Hindlimb muscle (tissue), 1 donor: Measurements from ENCODE around the gene PRKAR1B. TPM values are rescaled to one million over a fixed set of nuclear protein-coding genes. Genes with fewer than 3 reads are reported as not detected.
A peak's percentile ranks its signal among the peaks of the same experiment; 100 is the strongest.

Experiments
- DNase-seq: peaks from one replicate; pipeline ENCODE4 v3.0.0-alpha.2; 2013
- polyA plus RNA-seq: library from polyadenylated mRNA; unstranded; fragments of 120-200 nt; gene quantifications from one replicate; pipeline ENCODE4 v1.2.1, GENCODE V29; 2013; ENCODE audit not compliant: insufficient read length

The PRKAR1B gene
- polyA plus RNA-seq, 1 donor = 35.7 TPM

DNA sequence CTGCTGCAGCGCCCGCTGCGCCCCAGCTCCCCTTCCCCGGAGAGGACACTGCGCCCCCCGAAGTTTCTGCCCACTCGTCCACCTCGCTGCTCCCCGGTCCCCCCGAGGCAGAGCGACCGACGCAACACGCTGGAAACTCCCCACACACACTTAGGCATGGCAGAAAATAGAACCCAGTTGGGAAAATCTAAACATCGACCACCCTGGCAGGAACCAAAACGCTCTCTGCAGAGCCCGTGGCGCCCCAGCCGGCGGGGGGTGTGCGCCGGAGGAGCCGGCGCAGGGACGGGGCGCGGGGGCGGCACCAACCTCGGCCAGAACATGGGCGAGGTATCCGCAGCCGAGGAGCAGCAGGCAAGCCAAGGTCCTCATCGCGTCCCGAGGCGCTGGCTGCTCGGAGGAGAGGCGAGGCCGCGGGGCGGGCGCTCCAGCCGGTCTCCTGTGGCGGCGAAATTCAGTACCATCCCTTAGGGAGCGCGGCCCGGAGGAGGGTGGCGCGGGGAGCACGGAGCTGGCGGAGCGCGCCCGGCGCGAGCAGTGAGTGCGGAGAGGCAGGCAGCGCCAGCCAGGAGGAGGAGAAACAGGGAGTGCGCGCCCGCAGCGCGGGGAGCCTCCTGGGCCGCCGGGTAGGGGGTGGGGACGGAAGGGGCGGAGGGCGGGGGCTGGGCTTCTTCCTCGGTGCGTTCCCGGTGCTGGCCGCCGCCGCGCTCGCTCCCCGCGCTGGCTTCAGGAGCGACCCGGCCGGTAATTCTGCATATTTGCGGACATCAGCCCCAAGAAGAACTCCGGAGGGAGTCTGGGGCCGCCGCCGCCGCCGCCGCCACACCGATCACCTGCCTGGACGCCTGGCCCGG, 208.2 kb downstream of the PRKAR1B start:
- peak; percentile 57 for DNase-seq

DNA sequence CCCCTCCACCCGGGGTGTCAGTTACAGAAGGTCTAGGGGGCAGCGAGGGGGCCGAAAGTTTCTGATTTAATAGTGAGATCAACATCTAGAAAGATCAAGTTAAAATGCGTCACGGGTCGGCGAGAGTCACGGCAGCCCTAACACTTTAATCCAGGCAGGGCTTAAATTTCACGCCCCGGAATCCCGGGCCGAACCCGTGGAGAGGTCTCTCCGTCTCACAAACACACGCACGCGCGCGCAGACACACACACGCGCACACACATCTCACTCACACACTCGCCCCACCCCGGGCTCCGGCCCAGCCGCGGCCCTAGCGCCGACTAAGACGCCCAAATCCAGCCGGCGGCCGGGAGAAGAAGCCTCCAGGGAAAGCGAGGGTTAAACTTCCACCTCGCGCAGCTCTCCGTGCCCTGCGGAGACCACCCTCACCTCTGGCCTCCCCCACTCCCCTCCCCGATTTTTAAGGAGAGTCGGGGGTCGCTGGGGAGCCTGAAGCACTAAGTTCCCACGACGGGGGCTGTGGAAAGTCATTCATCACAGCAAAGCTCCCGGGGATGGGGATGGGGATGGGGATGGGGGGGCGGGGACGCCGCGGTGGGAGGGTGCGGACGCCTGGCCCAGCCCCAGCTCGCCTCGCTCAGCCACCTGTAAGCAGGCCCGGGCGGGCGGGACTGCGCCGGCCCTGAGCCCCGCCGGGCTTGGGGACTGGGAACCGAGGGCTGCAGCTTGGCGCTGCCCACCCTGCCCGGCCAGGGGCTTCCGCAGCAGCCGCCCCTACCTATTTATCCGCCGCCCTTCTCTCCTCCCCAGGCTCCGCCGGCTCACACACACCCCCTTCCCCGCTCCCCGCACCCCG, 209.1 kb downstream of the PRKAR1B start:
- DNase-seq = peak; percentile 51

DNA sequence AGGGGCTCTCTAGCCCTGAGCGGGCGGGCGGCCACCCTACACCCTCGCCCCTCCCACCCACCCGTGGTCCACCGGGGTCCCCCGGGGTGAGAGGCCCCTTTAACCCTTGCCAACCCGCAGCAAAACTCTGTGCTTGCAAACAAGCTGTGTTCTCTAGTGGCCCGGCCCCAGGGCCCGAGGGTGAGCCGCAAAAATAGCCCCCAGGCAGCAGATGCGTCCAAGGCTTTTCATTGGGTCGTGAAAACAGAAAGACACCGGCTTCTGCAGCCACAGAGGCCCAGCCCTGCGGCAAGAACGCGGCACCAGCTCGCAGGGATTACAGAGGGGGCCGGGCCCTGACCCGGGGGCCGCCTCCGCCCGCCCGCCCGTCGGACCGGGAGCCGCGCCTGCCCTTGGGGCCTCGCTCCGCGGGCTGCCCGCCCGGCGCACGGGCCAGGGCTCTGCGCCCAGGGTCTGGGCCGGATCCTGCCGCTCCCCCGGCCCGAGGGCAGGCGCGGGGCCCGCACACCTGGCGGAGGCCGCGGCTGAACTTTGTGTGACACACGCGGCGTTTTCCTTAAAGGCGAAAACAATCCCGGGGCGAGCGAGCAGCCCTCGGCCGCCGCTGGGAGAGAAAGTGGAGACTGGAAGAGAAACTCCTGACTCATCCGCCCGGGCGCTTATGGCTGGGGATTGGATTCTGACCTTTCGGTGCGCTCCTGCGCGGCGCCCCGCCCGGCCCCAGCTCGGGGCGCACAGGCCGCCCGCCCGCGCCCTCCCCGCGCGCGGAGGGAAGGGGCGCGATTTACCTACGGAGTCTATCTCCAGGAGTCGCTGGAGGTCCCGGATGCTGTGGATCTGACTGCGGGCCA, 210.2 kb downstream of the PRKAR1B start:
- DNase-seq = peak; percentile 49

DNA sequence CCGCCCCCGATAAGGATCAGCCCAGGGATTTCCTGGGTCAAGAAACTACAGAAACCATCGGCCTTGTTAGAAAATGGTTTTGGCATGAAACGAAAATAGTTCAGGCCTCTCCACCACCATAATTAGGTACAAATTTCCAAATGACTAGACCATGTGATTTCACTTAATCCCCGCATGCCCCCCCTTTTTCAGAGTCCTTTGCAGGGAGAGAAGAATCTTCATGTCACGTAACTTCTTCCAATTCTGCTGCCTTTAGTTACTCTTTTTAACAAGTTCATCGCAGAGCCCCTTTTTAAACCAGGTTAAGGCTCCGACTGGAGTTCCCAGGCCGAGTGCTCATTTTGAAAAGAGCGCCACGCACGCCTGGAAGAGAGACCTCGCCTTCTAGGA, 210.9 kb downstream of the PRKAR1B start:
- DNase-seq = peak; percentile 43

DNA sequence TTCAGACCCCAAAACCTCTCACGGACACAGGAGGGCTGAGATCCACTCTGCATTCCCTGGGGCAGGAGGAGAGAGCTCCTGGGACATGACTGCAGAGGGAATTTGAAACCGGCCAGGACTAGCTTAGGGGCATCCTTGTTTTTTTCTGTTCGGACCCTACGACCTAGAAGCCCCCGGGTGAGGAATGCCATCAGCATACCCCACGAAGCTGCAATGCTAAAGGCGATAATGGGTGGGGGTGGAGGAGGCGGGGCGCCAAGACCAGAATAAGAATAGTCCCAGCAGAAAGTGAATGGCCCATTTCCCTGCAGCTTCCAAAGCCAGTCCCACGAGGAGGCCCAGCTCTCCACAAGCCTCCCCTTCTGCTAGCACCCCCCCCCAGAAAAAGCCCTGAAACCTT, 211.5 kb downstream of the PRKAR1B start:
- DNase-seq = no peak

DNA sequence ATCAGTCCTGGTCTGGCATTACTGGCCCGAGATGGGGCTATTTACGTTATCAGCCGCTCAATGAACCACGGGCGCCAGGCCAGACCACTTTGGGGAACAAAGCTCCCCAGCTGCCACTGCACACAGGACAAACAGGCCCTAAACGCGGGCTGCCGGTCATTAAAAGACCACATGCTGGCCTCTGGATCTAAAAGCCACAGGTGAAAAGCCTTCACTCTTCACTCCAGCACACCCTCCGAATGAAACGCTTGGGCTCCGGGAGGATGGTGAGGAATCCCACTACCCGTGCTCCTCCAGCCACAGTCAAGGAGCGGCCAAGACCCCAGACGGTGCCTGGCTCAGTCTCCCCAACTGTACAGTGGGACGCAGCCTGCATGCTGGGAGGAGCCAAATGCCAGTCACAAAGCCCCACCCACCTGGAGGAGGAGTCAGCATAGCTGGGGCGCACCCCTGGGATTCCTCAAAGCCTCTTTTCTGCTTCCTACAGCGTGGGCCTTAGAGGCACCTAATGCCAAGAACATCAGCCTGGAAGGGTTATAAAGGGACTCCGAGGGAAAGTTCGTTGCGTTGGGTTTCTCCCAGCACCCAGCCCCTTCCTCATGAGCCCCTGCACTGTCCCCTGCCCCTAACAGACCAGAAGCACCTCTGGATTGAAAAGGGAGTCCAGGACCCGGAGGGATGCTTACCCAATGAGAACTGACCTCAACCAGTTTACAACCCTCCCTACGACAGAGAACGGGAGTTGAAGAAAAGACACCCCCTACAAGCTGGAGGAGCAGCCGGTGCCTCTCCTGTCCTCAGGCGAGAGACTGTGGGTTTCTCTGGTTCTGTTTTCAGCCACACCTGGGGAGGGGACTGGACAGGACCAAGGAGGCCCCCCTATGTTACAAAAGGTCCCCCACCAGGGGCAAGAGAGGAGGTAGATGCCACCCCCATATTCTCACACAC, 212.2 kb downstream of the PRKAR1B start:
- DNase-seq = no peak

DNA sequence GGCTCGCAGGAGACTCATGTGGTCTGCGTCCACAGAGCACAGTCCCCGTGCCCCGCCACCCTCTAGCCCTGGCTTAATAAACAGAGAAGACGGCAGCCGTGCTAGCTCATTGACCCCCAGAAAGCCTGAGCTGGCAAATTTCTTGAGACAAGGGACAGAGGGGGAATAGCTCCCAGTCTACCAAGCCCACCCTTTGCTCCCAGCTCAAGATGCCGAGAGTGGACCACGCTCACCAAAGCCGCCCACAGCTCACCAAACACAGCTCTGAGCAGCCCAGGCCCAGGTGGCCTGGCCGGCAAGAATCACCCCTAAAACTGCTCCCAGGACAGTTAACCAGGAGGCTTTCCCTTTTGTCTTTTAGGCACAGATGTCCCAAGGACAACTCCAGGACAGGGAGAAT, 212.8 kb downstream of the PRKAR1B start:
- DNase-seq = no peak

DNA sequence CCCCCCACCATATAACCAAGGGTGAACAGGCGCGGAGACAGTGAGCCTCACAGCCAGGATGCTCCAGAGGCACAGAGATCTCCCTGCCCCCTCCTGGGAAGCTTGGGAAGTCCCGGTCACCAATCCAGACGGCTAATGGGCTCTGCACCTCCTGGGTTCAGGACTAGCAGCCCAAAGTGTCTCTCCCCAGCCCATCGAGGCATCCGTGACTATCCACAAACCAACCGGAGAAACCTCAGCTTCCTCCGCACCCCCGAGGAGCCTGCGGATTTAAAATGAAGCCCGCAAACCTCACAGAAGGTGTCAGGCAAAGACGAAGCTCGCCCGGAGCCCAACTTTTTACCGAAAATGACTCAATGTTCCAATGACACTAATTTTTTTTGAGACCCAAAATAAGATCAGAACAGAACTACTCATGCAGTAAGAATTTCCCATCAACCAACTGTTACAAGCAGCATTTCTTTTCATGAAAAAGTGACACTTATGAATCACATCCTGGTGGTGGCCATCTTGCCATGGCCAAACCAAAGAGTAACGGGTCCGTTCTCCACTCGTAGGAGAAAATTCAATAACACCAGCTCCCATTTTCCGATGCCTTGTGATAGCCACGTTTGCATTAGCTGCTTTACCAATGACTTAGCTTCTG, 213.4 kb downstream of the PRKAR1B start:
- no peak for DNase-seq

DNA sequence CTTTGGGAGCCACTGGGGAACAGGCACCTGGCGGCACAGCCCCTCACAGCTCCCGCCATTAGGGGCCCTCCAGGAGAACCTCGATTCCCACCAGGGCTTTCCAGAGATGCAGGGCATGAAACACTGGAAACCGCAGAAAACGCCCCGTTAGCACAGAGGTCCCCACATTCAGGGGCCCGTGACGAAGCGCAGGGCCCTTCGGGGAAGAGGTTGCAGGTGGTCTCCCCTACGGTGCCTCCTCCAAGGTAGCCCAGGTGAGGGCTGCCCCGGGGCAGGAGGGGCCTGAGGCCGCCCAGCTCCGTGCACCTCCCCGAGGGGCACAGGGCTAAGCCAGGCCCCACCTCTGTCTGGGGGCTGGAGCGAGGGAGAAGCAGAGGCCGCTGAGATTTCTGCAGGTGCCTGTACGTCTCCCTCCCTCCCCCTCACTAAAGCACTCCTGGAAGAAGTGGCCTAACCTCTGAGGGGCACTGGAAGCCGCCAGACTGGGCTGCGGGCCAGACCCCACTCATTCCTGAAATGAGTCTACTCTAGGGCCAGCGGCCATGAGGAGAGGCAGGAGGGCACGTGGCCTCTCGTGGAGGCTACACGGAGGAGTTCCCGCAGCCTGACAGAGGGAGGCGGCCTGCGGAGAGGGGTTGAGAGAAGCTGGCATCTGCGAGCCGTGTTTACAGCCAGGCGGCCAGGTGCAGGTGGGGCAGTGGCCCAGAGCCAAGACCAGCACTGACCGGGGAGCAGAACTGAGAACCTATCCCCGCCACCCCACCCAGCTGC, 214.4 kb downstream of the PRKAR1B start:
- DNase-seq = no peak

DNA sequence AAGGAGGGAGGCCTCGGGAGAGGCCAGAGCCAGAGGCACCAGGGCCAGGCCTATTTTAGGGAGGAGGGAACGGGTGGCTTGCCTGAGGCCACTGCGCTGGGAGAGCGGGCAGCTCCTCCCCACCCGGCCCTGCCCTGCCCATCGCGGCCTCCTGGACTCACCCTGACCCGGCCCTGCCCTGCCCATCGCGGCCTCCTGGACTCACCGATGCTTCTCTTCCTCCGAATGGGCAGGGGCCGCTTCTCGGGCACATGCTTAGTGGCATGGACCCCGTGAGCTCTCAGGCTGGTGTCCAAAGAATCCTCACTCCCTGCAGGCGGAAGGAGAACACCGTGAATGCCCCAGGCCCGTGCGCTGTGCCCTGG, 215.0 kb downstream of the PRKAR1B start:
- DNase-seq = no peak

DNA sequence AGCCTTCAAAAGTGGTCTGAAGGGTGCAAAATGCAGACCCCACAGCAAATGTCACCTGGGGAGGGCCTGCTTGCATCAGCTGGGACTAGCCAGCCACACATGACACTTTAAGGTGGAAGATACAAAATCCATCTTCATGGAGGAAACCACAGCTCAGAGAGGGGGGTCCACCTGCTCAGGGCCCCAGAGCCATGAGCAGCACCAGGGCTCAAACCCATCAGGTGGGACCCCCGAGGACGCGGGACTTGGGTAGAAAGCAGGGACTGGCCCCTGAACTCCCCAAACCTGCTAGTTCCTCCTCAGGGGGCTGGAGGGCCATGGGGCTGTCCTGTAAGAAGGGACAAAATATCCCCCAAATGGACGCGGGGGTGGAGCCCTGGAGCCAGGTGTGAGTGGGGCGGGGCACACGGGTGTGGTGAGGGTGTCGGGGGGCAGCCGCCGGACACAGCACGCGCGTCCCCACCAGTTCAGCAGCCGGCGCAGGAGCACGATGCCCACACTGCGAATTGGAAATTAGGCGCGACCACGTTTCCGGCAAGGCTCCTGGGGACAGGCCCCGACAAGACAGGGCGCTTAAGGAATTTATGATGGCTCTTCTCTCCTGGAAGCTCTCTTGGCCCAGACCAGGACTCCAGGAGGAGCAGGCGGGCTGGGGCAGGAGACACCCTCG, 215.5 kb downstream of the PRKAR1B start:
- DNase-seq = no peak

DNA sequence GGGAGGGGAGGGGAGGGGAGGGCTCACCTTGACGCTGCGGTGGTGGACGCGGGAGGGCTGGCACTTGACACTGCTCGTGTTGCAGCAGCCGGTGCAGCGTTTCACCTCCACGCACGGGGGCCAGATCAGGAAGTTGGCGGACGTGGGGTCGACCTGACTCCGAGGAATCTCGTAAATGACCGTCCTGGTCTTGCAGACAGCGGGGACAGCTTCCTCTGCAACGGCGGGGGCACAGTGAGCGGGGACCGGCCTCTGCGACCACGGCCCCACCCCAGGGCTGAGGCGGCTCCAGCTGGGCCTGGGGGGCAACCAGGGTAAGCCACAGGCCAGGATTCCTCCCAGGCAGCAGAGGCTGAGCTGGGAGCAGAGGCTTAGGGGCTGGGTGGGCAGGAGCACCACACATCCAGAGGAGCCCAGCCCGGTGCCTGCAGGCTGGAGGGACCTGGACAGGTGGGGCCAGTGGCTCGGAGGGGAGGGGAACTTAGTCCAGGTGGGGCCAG, 216.2 kb downstream of the PRKAR1B start:
- DNase-seq = no peak

DNA sequence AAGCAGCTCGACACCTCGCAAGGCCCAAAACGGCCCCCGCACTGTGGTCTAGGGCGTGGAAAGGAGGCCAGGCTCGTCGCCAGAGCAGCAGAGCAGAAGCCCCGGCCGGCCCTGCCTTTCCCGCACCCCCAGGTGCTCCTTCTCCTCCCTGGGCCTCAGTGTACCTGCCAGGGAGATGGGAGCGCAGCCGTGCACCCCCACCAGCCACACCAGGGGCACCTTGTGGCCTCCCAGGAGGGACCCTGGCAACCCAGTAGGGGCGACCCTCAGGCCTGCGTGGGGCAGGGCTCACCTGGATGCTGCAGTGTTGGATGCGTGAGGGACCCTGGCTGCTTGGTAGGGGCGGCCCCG, 217.0 kb downstream of the PRKAR1B start:
- no peak for DNase-seq

DNA sequence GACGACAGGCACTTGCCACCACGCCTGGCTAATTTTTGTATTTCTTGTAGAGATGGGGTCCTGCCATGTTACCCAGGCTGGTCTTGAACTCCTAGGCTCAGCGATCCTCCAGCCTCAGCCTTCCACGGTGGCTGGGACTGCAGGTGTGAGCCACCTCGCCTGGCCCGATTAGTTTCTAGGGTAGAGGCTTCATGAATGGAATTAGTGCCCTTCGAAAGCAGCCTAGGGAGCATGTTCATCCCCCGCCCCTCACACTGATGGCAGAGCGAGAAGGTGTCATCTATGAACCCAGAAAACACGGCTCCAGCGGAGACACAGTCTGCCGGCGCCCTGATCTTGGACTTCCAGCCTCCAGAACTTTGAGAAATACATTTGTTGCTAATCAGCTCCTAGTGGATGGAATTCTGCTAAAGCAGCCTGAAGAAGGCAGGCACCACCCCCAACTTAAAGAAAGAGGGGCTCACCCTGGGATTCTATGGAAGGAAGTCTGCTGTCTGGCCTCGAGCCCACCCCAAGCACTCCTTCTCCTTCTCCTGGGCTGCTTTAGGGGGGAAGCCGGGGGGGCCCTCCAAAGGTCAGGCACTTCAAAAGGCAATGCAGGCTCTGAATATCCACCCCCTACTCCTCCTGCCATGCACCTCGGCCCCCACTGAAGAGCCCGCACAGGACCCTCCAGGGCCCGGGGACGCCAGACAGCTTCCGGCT, 217.5 kb downstream of the PRKAR1B start:
- no peak for DNase-seq

DNA sequence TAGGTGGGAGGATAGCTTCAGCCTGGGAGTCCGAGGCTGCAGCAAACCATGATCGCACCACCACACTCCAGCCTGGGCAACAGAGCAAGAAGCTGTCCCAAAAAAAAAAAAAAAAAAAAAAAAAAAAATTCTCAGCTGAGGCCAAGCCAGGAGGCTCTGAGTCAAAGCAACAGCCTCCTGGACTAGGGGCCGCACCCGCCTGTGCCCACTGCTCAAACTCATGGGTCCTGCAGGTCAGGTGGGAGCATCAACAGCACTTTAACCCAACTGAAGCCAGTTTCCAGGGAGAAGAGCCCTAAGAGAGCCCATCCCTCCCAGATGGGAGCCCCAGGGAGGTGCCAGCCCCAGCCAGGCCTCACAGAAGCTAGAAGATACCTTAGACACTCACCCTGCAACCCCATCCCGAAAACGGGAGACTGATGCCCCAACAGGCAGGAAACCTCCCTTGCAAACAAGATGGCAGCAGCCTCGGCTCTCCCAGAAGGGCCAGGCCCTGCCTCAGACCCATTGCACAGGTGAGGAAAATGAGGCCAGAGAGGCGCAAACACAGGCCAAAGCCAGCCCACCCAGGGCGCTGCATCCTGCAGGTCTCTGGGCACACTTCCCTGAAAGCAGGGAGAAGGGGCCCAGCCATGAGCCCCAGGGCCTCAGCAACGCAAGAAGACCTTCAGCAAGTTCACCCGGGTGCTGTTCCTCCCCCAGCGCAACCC, 218.5 kb downstream of the PRKAR1B start:
- DNase-seq = no peak

DNA sequence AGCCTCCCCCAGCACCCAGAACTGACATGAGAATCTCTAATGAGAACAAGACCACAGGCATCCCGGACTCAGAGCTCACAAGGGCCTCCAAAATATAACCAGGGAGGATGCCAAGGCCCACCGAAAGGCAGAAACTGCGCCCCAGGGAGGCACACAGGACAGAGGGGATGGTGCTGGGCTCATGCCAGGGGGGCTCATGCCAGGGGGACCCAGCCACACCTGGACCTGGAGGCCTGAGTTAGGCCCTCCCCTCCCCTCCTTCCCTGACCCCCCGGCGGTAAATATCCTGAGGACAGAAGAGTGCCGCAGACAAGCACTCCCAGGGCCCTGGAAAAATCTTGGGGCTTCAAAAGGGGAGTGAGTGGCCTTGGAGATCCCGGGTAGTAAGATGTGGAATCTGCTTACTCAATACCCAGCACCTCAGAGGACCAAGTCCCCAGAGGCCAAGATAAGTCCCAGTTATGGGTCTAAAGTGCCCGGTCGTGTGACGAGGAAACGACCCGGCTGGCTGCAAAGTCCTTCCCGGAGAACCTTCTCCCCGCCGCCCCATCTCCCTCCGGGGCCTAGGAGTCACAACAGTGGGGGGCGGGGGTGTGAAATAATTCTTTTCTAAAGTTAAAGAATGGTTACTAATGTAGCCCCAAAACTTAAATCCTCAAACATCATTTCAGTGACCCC, 219.3 kb downstream of the PRKAR1B start:
- DNase-seq = no peak

DNA sequence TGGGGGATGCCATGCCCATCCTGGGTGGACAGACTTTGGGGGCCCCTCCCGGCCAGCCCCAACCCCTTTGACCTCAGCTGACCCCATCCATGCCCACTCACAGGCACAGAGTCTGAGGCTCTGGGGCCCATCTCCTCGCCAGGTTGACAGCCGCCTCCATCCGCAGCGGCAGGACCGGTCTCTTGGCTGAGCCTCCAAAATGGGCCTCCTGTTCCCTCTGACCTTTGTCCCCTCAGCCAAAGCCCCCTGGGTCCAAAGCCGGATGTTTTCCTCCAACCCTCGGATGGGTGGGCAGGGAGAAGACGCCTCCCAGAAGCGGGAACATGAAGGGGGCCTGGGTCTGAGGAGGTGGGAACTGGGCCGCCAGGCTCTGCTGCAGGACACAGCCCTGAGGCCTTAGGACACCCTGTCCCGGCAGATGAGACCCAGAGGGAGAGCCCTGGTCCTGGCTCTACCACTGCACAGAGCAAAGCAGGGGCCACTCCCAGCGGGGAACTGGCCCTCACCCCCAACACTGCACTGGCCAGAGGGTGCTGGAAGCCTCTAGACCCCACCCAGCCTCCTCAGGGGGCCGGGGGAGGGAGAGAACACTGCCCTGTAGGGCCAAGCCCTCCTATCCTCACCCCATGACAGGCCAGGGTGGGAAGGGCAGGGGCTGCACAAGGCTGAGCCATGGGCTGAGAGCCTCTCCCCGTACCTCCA, 220.0 kb downstream of the PRKAR1B start:
- DNase-seq = no peak
